Lower leg skin (tissue), 4 donors: ENCODE results near the gene CLSTN2. TPM values are rescaled to one million over a fixed set of nuclear protein-coding genes. Genes with fewer than 3 reads are reported as not detected.

Source experiments
- DNase-seq, 2 donors: peaks; one replicate each; pipeline ENCODE4 v3.0.0-alpha.2; 2019; ENCODE audit warnings: low spot score in 2 of 2
- H3K4me3 ChIP-seq: fragments of 200-600 bp; sonication (generic); 2 replicates; pipeline ENCODE4 v1.5.1; 2017; ENCODE audit warnings: mild to moderate bottlenecking, low read depth; ENCODE audit not compliant: poor library complexity, severe bottlenecking
- CTCF ChIP-seq, 3 donors: fragments of 450-650 bp; IDR thresholded peaks; one replicate each; pipeline ENCODE4 v1.5.1; 2016; ENCODE audit warnings: antibody characterized with exemption in 3 of 3, mild to moderate bottlenecking in 3 of 3, moderate library complexity in 2 of 3
- POLR2A ChIP-seq, 2 donors: fragments of 450-650 bp; IDR thresholded peaks; one replicate each; pipeline ENCODE4 v1.6.1; 2016 to 2017; ENCODE audit warnings: antibody characterized with exemption in 2 of 2, mild to moderate bottlenecking in 1 of 2, moderate library complexity in 1 of 2
- WGBS, 2 donors: methylation state at CpG; one replicate each; pipeline ENCODE4 v1.1.5; 2018; 5-methylcytosine and 5-hydroxymethylcytosine counted together
- intact Hi-C: fragments of 100-400 bp; cut with DNase I; formaldehyde crosslinking; loops from one replicate; pipeline ENCODE4 v1.15.0; 2023; ENCODE audit warnings: low total_unique reads
- total RNA-seq, 4 donors: library from RNA; depleted of rRNA; stranded (reverse); fragments of >200 nt; gene quantifications; one replicate each; pipeline ENCODE4 v1.1.0, GENCODE V29; 2016

CLSTN2 gene
- total RNA-seq, 4 donors from 2014 or later: 3.1 to 7.9 (median 4.7) TPM

GRCh38 chr3:140187028-140187427 is 252.0 kb downstream of the CLSTN2 start:
- H3K4me3 ChIP-seq: no peak overlapping the region
- no peak for DNase-seq
- no peak for TF ChIP-seq CTCF (IDR thresholded peaks at IDR 0.05)
- no peak for TF ChIP-seq POLR2A (IDR thresholded peaks at IDR 0.05)
- 95 to 100% methylated on average over 1 of the region's 1 CpG for WGBS, 2 donors
- intact Hi-C loops: no loop called here

GRCh38 chr3:140187656-140188221 is 252.8 kb downstream of the CLSTN2 start:
- no peak for DNase-seq
- no peak overlapping the region for H3K4me3 ChIP-seq
- no peak for TF ChIP-seq POLR2A (IDR thresholded peaks at IDR 0.05)
- no peak for TF ChIP-seq CTCF (IDR thresholded peaks at IDR 0.05)
- 63 to 70% methylated on average over 2 of the region's 2 CpGs for WGBS, 2 donors
- intact Hi-C loops: no loop called here

- DNase-seq: no peak
- H3K4me3 ChIP-seq: no peak overlapping the region
- 49 to 60% methylated on average over 2 of the region's 2 CpGs for WGBS, 2 donors
- TF ChIP-seq POLR2A (IDR thresholded peaks at IDR 0.05): no peak
- TF ChIP-seq CTCF (IDR thresholded peaks at IDR 0.05): no peak
- intact Hi-C loops: no loop called here
Observed at GRCh38 chr3:140188285-140188684, 253.3 kb downstream of the CLSTN2 start.

GRCh38 chr3:140189267-140189666 is 254.3 kb downstream of the CLSTN2 start:
- H3K4me3 ChIP-seq: no peak overlapping the region
- intact Hi-C loops: no loop called here
- DNase-seq: no peak
- TF ChIP-seq POLR2A (IDR thresholded peaks at IDR 0.05) (no peak), CTCF (IDR thresholded peaks at IDR 0.05) (no peak)
- 96 to 97% methylated on average over 3 of the region's 3 CpGs for WGBS, 2 donors

GRCh38 chr3:140189976-140190375 is 255.0 kb downstream of the CLSTN2 start:
- H3K4me3 ChIP-seq: no peak overlapping the region
- DNase-seq: no peak
- 69 to 73% methylated on average over 1 of the region's 1 CpG for WGBS, 2 donors
- intact Hi-C loops: no loop called here
- TF ChIP-seq CTCF (IDR thresholded peaks at IDR 0.05) (no peak), POLR2A (IDR thresholded peaks at IDR 0.05) (no peak)

GRCh38 chr3:140196970-140197369 is 262.0 kb downstream of the CLSTN2 start:
- intact Hi-C loops: no loop called here
- H3K4me3 ChIP-seq: no peak overlapping the region
- TF ChIP-seq POLR2A (IDR thresholded peaks at IDR 0.05) (no peak), CTCF (IDR thresholded peaks at IDR 0.05) (no peak)
- DNase-seq: no peak
